ENCODE measurements around the gene TRAF1. TPM values are rescaled to one million over a fixed set of nuclear protein-coding genes. Genes with fewer than 3 reads are reported as not detected.

The TRAF1 gene
- total RNA-seq, 3 donors from 2014 or later (not counting 1 experiment from before 2014, with no cell fraction given): 23.4 to 33.9 (median 30.5) TPM

- peaks cover 4 to 24% of the 10 kb centered on the region in 2 donors for H3K4me1 Mint-ChIP-seq
- H3K36me3 Mint-ChIP-seq: no peaks in the 10 kb centered on the region
- 80% methylated on average over 9 of the region's 9 CpGs for WGBS (ENCODE audit: insufficient coverage)
- TF ChIP-seq CTCF (IDR thresholded peaks at IDR 0.05): no peak
- intact Hi-C loops (cut with micrococcal nuclease): no loop called here
- H3K9me3 Mint-ChIP-seq: no peaks in the 10 kb centered on the region
- H3K4me1 ChIP-seq (ENCODE audit: control insufficient read depth, insufficient read depth, low read length): peaks cover 16% of the 10 kb centered on the region
- no peaks in the 10 kb centered on the region for H3K27me3 Mint-ChIP-seq (ENCODE audit: low read depth in 2 of 2)
- H3K4me3 ChIP-seq (ENCODE audit: low read length): no peak overlapping the region
- no peaks in the 10 kb centered on the region for H3K9me3 ChIP-seq (ENCODE audit: control insufficient read depth, insufficient read depth, low read length)
- H3K27me3 ChIP-seq (ENCODE audit: control insufficient read depth, insufficient read depth, low read length): no peaks in the 10 kb centered on the region
- H3K36me3 ChIP-seq (ENCODE audit: control insufficient read depth, insufficient read depth, low read length): peaks cover 17% of the 10 kb centered on the region
- ATAC-seq: no peak
- H3K27ac Mint-ChIP-seq: peak overlapping the region in 1 of 2 donors; percentile 94
- no peak overlapping the region for H3K4me3 Mint-ChIP-seq
- no peak for DNase-seq
- H3K27ac ChIP-seq (ENCODE audit: low read length): no peak overlapping the region
Measured at GRCh38 chr9:120870206-120870605, 56.4 kb downstream of the TRAF1 start.

GRCh38 chr9:120869726-120870125 lies 56.9 kb downstream of the TRAF1 start:
- no peak for ATAC-seq
- H3K4me3 Mint-ChIP-seq: no peak overlapping the region
- Histone ChIP-seq H3K36me3 (ENCODE audit: control insufficient read depth, insufficient read depth, low read length) (peaks cover 20% of the 10 kb centered on the region), H3K27me3 (ENCODE audit: control insufficient read depth, insufficient read depth, low read length) (no peaks in the 10 kb centered on the region), H3K4me3 (ENCODE audit: low read length) (no peak overlapping the region), H3K9me3 (ENCODE audit: control insufficient read depth, insufficient read depth, low read length) (no peaks in the 10 kb centered on the region), H3K4me1 (ENCODE audit: control insufficient read depth, insufficient read depth, low read length) (peaks cover 16% of the 10 kb centered on the region), H3K27ac (ENCODE audit: low read length) (peak overlapping the region; percentile 9)
- peak overlapping the region; percentile 92 to 94 for H3K27ac Mint-ChIP-seq
- no peaks in the 10 kb centered on the region for H3K36me3 Mint-ChIP-seq
- WGBS (ENCODE audit: insufficient coverage): 87% methylated on average over 10 of the region's 10 CpGs
- no peaks in the 10 kb centered on the region for H3K27me3 Mint-ChIP-seq (ENCODE audit: low read depth in 2 of 2)
- no peaks in the 10 kb centered on the region for H3K9me3 Mint-ChIP-seq
- DNase-seq: no peak
- peaks cover 4 to 22% of the 10 kb centered on the region in 2 donors for H3K4me1 Mint-ChIP-seq
- intact Hi-C loops (cut with micrococcal nuclease): loop anchor here (1.0 to 2.0 kb wide), 3 partner anchors 55 to 155 kb away; partner anchors contain the start of gene MEGF9
- TF ChIP-seq CTCF (IDR thresholded peaks at IDR 0.05): no peak

GRCh38 chr9:120869360-120869687 lies 57.3 kb downstream of the TRAF1 start:
- no peaks in the 10 kb centered on the region for H3K9me3 ChIP-seq (ENCODE audit: control insufficient read depth, insufficient read depth, low read length)
- Mint-ChIP-seq H3K9me3 (no peaks in the 10 kb centered on the region), H3K4me3 (peak overlapping the region; percentile 94), H3K27ac (peak overlapping the region; percentile 92 to 94), H3K27me3 (ENCODE audit: low read depth in 2 of 2) (no peaks in the 10 kb centered on the region), H3K36me3 (no peaks in the 10 kb centered on the region), H3K4me1 (peaks cover 4 to 22% of the 10 kb centered on the region in 2 donors)
- WGBS (ENCODE audit: insufficient coverage): 36% methylated on average over 9 of the region's 10 CpGs
- peaks cover 21% of the 10 kb centered on the region for H3K36me3 ChIP-seq (ENCODE audit: control insufficient read depth, insufficient read depth, low read length)
- H3K4me3 ChIP-seq (ENCODE audit: low read length): peak overlapping the region; percentile 68
- ATAC-seq (no peak), DNase-seq (no peak)
- intact Hi-C loops (cut with micrococcal nuclease): loop anchor here (1.0 to 2.0 kb wide), 3 partner anchors 55 to 155 kb away; partner anchors contain the start of gene MEGF9
- peak overlapping the region; percentile 78 for H3K27ac ChIP-seq (ENCODE audit: low read length)
- peak; percentile 6 for TF ChIP-seq CTCF (IDR thresholded peaks at IDR 0.05)
- peaks cover 16% of the 10 kb centered on the region for H3K4me1 ChIP-seq (ENCODE audit: control insufficient read depth, insufficient read depth, low read length)
- no peaks in the 10 kb centered on the region for H3K27me3 ChIP-seq (ENCODE audit: control insufficient read depth, insufficient read depth, low read length)
